KBM-7 (cell line): ENCODE measurements around the gene ASB18.

Experiments
- DNase-seq: peaks from one replicate; pipeline ENCODE4 v3.0.0-alpha.2; 2015
- in situ Hi-C: fragments of 300-500 bp; cut with MboI; formaldehyde crosslinking; loops from 2 replicates; pipeline ENCODE4 v1.14.3; 2020; ENCODE audit warnings: low sequenced_read_pairs, low pct_unique_long_range_greater_than_20kb, mixed read lengths

Gene ASB18

DNA sequence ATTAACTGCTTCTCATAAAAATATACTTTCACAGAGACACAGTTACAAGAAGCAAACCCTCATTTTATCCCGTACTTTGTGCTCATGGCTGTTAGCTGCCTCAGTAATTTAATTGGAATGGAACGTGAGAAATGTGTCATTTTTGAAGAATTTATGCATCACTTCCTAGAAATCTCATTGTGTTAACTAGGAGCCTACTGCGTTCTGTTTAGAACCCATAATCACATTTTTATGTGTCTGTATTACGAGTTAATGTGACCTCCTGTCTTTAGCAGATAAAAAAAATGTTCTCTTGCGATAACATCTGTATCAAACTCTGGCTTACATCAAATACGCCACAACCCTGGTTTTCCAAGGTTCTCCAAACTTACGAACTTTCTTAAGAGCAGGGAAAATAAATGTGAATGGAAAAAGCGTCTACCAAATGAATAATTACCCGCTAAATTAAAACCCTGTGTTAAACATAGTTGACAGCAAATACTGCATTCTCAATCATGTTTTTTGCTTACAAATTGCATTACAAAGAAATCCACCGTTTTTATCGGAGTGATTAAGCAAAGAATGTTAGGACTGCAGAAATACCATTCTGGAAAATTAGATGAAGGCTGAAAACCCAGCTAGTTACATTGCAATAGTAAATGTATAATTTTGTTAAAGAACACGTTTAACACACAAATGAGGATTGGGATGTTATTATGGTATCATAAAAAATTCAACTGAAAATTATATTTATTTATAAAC is 84.0 kb downstream of the ASB18 start:
- DNase-seq, result no peak
- in situ Hi-C loops, result loop anchor here (10.0 kb wide), 1 partner anchor 405 kb away; no protein-coding TSS in a partner anchor

DNA sequence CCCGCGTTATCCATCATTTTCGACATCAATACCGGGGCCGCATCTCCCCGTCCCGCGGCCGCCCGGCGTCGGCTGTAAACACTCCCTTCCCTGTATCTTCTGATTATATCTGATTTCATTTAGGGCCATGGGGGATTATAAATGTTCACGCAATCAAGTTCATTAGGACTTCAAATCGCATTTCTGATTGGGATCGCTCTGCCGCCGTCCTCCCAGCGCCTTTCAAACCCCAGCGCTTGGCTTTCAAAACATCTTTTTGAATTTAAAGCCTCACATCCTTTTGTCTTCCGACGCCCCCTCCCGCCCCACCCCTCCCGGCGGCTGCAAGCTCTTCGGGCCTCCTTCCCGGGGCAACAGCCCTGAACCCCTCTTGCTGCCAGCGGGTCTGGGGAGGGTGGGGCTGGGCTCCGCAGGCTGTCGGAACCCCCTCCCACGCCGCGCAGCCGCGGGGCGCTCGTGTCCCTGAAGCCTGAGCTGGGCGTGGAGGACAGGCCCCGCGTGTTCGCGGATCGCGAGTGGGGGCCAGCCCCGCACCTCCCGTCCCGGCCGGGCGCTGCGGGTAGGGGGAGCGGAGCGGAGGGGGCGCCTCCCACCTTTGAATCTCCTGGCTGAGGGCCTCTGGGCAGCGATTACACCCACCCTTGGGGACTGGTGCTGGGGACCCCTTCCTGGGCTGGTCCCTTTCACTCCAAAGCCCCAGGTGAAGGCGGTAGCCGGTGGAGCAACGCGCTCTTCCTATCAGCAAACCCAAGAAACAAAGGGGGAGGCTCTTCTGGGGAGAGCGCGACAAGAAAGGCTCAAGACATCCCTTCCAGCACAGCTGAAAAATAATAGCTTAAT is 84.8 kb downstream of the ASB18 start:
- in situ Hi-C loops, result loop anchor here (10.0 kb wide), 1 partner anchor 405 kb away; no protein-coding TSS in a partner anchor
- no peak for DNase-seq

DNA sequence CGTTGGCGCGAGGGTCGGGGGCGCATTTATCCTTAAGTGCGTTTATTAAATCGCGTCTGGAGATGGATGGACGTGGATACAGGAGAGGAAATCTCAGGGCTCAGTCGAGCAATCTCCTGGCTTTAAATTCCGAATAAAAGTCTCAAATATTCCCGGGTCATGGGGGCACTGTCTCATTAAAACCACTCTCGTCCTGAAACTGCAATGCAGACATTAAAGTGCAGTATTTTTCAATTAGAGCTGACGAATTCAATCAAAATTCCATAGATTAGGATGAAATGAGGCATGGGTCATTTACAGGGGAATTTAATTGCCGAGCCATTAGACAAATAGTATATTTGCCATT is 85.3 kb downstream of the ASB18 start:
- DNase-seq, result no peak
- in situ Hi-C loops, result no loop called here

DNA sequence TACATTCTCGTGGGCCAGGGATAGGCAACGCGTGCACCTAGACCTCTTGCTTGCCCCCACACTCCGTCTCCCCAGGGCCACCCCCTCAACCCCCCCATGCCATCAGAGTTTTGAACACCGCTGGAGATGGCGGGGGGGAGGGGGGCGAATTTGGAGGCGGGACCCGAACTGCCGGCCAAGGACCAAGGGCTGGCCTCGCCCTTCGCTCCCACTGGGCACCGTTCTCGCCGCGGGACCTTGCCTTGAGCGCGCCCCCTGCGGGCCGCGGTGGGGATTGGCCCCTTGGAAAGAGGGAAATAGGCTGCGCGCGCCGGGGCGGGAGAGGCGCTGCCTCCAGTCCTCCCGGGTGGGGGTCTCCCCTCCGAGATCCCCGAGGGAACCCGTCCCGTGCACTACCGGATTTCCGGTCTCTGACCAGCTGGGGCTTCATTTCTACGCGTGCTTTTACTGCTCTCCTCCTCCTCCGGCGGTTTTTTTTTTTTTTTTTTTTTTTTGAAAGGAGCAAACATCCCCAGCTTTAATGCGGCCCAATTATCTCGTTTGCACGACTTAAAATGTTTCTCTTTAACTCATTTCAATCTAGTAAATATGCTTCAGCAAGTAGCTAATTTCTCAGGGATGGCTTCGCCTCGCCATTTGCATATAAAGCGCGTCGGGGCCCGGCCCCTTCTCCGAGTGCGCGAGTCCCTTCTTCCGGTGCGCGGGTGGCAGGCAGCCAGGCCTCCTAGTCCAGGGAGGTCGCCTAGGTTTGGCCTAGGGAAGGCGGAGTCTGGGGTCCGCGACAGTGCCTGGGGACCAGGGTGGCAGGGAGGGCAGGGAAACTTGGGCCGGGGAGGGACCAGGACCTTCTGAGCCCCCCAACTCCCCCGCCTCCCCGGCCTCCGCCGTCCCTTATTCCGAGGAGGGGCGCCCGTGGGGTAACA is 86.0 kb downstream of the ASB18 start:
- DNase-seq, result peak; percentile 86
- in situ Hi-C loops, result no loop called here

DNA sequence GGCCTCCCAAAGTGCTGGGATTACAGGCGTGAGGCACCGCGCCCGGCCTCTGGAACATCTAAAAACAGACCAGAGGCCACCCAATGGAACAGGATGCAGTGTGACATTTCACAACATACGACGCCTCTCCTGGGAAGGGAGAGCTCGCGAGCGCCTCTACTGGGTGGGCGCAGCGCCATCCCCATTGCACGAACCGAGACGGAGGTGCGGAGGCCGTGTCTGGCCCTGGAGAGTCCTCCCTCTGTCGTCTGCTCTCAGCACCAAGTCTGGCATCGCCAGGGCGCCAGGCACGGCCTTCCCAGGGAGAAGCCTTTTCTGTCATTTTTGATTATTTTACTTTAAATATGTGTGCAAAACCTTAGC is 86.6 kb downstream of the ASB18 start:
- in situ Hi-C loops, result no loop called here
- DNase-seq, result peak; percentile 84

DNA sequence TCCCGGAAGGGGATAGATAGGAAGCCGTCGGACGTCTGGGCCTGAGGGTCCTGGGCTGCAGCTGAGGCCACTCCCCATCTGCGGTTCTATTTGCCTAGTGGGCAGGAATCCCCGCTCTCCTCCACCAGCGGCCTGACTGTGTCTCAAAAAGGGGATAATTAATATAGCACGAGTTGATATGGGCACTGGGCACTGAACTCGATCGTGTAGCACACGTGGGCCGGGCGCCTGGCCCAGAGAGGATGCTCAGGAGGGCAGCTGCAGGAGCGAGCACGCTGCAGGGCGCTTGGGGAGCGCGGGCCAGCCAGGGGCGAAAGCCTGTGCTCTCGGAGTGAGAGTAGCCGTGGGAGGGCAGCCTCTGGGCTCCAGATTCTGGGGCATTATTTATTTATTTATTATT is 87.3 kb downstream of the ASB18 start:
- no peak for DNase-seq
- in situ Hi-C loops, result no loop called here

DNA sequence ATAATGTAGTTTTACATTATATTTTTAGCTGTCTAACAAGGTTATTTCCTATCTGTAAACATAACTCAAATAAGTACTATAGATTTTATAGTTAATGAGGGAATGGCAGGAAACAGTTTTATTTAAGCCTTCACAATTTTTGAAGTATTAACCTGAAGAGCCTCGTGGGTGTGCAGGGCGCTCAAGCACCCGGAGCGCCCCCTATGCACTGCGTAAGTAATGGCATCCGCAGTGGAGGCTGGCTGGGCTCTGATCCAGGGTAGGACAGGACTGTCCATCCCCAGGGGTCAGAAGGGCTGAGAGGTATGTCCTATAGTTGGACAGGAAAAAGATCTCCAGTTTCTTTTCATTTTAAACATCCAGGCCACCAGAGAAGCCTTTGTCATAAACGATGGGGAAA is 87.8 kb downstream of the ASB18 start:
- in situ Hi-C loops, result no loop called here
- DNase-seq, result peak; percentile 39

DNA sequence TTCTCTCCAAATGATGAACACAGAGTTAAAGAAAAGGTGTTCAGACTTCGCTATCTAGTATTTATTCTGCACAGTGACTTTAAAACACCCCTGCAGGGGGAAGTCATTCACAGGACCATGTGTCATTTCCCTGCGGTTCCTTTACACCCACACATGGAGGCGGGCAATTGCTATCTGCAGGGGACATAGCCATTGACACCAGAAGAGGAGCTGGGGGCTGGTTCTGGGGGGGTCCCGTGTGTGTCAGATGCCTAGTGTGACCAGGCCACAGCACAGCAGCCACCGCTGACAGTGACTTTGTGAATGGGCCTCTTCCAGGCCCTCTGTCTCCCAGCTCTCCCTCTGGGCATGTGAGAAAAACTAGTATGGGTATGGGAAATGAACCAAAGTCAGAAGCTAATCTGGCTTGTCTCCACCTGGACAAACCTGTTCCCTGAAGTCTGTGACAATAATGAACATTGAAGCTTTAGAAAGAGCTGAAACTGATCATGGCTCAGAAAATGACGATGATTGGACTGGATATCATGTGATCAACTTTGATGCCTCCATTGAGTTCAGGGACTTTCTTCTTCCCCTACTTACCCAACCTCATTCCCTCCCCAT is 88.6 kb downstream of the ASB18 start:
- peak; percentile 59 for DNase-seq
- in situ Hi-C loops, result no loop called here

DNA sequence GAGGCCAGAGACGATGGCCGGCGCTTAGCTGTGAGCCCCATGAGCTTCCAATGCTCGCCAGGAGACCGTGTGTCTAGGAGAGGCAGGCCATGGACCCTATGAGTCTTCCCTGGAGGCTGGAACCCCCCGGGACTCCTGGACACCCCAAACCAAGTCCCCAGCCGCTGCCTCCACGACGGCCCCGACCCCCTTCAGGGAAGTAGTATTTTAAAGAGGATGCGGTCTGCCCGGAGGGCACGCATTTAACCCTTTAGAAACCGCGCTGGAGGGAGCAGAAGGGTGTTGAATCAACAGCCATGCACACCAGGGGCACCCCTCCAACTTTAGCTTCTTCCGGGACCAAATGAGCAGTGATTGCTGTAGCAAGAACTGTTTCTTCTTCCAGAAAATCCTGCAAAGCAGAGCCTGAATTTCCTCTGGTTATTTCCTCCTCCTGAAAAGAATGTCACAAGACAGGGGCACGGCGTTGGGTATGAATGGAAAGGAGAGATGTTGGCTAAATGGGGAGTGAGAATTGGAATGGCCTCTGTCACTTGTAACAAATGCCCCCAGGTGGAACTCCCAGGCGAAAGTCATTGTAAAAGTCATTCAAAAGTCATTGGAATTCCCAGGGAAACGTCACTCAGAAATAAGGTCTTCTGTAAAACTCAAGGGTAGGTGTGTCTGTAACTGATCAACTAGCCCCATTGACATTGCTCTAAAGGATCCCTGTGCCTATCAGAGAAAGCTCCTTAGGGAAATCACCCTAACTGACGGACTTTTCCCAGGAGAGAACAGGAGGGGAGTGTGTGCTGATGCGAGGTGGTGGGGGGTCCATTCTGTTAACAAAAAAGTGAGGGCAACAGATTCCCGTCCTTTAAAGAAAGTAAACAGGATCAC is 90.2 kb downstream of the ASB18 start:
- in situ Hi-C loops, result no loop called here
- DNase-seq, result no peak

DNA sequence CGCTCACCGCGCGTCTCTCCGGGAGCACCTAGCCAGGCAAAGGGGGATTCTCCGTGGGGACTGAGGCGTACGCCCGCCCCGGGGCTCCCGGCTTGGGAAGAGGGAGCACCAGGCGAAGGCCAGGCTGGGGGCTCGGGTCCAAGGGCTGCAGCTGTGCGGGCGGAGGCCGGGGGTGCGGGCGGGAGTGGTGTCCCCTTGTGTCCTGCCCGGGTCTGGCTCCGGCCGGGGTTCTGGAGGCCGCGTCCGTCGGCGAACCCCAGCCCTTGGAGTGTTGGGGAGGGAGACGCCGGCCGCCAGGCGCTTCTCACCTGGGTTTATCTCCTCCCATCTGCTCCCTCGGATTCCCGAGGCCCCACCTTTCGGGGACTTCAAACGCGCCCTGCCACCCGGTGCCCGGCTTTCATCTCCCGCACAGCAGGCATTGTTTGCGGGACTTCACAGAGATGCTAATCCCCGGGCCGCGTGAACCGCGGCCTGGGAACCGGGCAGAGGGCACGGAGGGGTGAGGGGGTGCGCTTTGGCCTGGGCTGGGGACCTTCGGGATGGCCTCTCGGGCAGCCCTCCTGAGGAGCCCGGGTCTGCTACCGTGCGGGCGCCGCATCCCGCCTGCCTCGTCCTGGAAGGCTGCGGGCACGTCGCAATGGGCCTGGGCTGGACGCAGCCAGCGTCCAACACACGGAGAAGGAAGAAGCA is 91.0 kb downstream of the ASB18 start:
- DNase-seq, result no peak
- in situ Hi-C loops, result no loop called here

DNA sequence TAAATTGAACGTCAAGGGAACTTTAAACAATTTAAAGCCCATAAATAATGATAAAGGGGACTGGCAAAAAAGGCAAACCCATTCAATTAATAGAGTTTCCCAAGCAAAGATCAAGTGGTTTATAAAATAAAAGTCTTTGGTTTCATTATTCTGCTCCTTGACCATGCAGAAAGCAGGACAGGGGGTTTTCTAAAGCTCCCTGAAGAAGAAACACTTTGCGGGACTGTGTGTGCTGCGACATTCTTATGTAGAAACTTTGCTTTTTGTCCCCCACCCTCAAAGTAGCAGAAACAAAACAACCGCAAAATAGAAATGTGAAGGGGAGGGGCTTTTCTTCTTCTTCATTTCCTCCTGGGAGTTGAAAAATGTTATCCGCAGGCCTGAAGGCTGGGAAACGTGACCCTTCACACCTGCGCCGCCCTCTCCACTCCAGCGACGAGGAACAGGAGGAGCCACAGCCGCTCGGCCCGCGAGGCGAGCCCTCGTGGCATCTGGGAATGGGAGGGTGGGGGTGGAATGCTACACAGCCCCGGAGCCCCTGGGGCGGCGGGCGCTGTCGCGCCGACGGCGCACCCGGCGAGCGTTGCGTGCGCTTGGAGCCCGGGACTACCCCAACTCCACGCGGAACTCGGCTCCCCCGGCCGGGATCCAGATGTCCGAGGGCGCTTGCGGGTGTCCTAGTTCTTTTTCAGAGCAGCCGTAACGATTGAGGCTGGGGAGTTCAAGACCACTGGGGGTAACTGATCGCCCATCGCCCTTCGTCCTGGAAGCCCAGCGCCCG is 91.8 kb downstream of the ASB18 start:
- no peak for DNase-seq
- in situ Hi-C loops, result no loop called here

DNA sequence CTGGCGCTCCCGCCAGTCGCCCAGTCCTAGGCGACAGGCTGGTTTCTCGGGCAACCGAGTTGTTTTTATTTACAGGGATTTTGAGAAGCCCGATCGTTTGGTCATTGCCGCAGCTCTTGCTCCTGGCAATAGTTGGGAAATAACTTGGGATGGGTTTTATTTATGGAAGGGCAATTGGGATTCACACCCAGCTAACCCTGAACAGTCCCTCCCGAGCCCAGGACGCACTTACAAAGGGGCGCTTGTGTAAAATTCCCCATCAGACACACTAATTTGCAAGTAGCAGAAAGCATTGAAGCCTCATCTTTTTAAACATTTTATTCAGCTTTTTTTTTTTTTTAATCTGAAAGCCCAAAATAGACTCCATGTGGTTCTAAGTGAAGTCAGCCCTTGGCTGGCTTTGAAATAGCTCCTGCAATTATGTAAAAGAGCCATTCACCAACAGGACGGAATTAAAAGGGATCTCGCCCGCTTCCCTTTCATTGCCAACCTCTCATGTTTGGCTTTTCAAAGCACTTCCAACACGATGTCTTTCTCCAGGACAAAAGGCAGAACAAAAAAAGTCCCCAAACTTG is 92.4 kb downstream of the ASB18 start:
- in situ Hi-C loops, result no loop called here
- no peak for DNase-seq

DNA sequence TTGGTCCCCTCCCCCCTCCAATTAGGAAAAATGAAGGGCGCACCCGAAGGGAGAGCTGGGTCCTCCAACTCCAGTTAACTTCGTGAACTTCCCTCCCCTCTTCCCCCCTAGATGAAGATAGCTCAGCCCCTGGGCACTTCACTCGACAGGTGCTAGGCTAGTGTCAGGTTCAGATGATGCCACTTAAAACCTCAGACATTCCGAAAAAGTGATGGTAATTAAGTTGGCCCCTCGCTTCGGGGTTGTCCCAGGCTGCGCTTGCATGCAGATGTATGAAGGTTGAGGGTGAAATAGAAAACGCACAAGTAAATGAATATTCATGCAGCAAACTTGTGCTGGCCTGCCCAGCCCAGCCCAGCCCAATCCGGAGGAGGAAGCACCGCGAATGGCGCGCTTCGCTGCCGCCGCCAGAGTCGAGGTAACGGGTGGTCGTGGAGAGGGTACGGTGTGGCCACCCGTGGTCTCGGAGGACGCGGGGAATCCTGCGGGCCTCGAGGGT is 93.0 kb downstream of the ASB18 start:
- DNase-seq, result no peak
- in situ Hi-C loops, result no loop called here

DNA sequence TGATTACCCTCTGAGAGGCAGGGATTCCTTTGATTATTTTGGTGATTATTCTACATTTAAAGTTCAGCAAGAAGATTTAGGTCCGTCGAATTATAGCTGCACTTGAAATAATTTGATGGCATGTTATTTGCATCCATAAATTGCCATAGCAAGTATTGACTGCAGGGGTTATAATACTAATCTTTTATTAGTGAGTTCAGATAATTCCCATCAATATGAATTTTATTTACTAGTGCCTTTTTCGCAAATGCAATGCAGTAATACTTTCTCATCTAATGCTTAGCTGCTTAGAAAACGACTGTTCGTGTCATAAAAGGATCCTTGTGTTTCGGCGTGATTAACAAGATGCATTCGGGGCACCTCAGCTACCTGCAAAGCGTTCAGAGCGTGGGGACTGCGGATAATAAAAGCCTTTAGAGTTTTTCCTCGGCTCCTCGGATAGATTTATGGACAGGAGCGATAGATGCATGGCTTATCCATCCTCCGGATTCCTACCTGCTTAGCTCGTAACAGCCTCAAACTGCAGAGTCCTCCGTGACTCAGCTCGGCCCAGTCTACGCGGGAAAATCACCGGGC is 93.5 kb downstream of the ASB18 start:
- in situ Hi-C loops, result no loop called here
- no peak for DNase-seq

DNA sequence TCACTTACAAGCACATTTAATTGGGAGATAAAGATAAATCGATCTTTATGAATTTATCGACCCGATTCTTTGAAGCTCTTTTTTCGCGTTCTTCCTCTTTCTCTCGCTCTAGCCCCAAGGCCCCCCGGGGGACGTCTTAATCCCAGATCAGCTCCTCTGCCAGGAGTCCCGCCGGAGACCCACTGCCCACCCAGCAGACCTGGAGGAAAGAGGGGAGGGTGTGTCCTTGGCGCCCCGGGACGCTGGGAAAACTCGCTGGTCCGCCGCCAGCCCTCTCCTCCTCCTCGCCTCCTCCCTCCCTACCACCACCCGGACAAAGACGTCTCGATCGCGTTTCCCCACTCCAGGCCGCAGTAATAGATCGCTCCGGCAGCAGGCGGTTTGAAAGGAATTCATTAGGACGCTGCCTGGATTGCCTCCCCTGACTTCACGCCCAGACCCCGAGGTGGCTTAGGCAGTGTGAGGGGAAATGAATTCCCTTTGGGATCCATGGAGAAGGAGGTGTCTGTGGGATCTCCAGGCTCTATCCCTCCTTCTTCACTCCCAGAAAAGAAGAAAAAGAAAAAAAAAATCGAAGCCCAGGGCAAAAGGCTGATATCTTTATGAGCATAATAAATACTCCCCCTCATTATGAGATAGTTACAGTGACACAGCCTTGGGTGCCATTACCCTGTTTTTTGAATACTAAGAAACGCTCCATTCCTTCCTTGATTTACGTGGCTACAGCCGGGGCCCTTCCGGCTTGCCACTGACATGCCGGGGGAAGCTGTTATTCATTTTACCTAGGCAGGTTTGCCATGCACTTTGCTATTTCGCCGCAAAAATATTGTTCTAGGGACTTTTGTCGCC is 94.2 kb downstream of the ASB18 start:
- in situ Hi-C loops, result no loop called here
- DNase-seq, result no peak
